ENCODE results near the gene TGFA. TPM values are rescaled to one million over a fixed set of nuclear protein-coding genes. Genes with fewer than 3 reads are reported as not detected.

Gene TGFA
- total RNA-seq, 2 donors from 2014 or later = 13.5 to 18.5 TPM

- intact Hi-C loops (cut with DNase I) = no loop called here
- no peaks in the 10 kb centered on the region for H3K4me1 ChIP-seq
- H3K4me3 ChIP-seq = no peak overlapping the region
- H3K27ac ChIP-seq = no peak overlapping the region
- TF ChIP-seq CTCF (IDR thresholded peaks at IDR 0.05) = no peak
- DNase-seq (no peak), ATAC-seq (no peak)
- no peaks in the 10 kb centered on the region for H3K9me3 ChIP-seq
- H3K27me3 ChIP-seq = no peaks in the 10 kb centered on the region
- H3K36me3 ChIP-seq (replicated peaks in 1 of 2; ENCODE audit: insufficient read depth in 1 of 2, low read depth in 2 of 2) = no peaks in the 10 kb centered on the region
- 26 to 41% methylated on average over 4 of the region's 4 CpGs for whole genome bisulfite sequencing, 2 donors
These were observed 121.8 kb downstream of the TGFA start for GRCh38 chr2:70431716-70432347.

GRCh38 chr2:70426341-70426740 is 127.3 kb downstream of the TGFA start:
- TF ChIP-seq POLR2A (IDR thresholded peaks at IDR 0.05) (no peak), CTCF (IDR thresholded peaks at IDR 0.05) (no peak)
- no peak overlapping the region for H3K4me3 ChIP-seq
- no peaks in the 10 kb centered on the region for H3K36me3 ChIP-seq (replicated peaks in 1 of 2; ENCODE audit: insufficient read depth in 1 of 2, low read depth in 2 of 2)
- H3K9me3 ChIP-seq = no peaks in the 10 kb centered on the region
- H3K4me1 ChIP-seq = no peaks in the 10 kb centered on the region
- no peaks in the 10 kb centered on the region for H3K27me3 ChIP-seq
- no peak overlapping the region for H3K27ac ChIP-seq
- DNase-seq = no peak
- intact Hi-C loops (cut with DNase I) = no loop called here
- no peak for ATAC-seq
- 92 to 100% methylated on average over 2 of the region's 2 CpGs for WGBS, 2 donors

GRCh38 chr2:70425682-70426301 is 127.8 kb downstream of the TGFA start:
- no peak for ATAC-seq
- no peak overlapping the region for H3K27ac ChIP-seq
- no peak overlapping the region for H3K4me3 ChIP-seq
- H3K9me3 ChIP-seq = no peaks in the 10 kb centered on the region
- DNase-seq = no peak
- intact Hi-C loops (cut with DNase I) = no loop called here
- no peak for TF ChIP-seq POLR2A (IDR thresholded peaks at IDR 0.05)
- no peak for TF ChIP-seq CTCF (IDR thresholded peaks at IDR 0.05)
- H3K27me3 ChIP-seq = no peaks in the 10 kb centered on the region
- 61 to 66% methylated on average over 3 to 7 of the region's 7 CpGs for WGBS, 2 donors
- H3K36me3 ChIP-seq (replicated peaks in 1 of 2; ENCODE audit: insufficient read depth in 1 of 2, low read depth in 2 of 2) = no peaks in the 10 kb centered on the region
- H3K4me1 ChIP-seq = no peaks in the 10 kb centered on the region

- TF ChIP-seq POLR2A (IDR thresholded peaks at IDR 0.05) (no peak), CTCF (IDR thresholded peaks at IDR 0.05) (no peak)
- Histone ChIP-seq H3K36me3 (replicated peaks in 1 of 2; ENCODE audit: insufficient read depth in 1 of 2, low read depth in 2 of 2) (no peaks in the 10 kb centered on the region), H3K9me3 (no peaks in the 10 kb centered on the region), H3K4me1 (peaks cover 6% of the 10 kb centered on the region), H3K4me3 (no peak overlapping the region), H3K27ac (no peak overlapping the region), H3K27me3 (no peaks in the 10 kb centered on the region)
- 66% methylated on average over 8 of the region's 8 CpGs for WGBS, 2 donors
- intact Hi-C loops (cut with DNase I) = no loop called here
- DNase-seq (no peak), ATAC-seq (no peak)
These were observed 132.9 kb downstream of the TGFA start for GRCh38 chr2:70420740-70421139.

GRCh38 chr2:70420143-70420542 is 133.5 kb downstream of the TGFA start:
- Histone ChIP-seq H3K27me3 (no peaks in the 10 kb centered on the region), H3K4me3 (no peak overlapping the region), H3K9me3 (no peaks in the 10 kb centered on the region), H3K36me3 (replicated peaks in 1 of 2; ENCODE audit: insufficient read depth in 1 of 2, low read depth in 2 of 2) (no peaks in the 10 kb centered on the region), H3K4me1 (peaks cover 6% of the 10 kb centered on the region), H3K27ac (no peak overlapping the region)
- TF ChIP-seq CTCF (IDR thresholded peaks at IDR 0.05) (no peak), POLR2A (IDR thresholded peaks at IDR 0.05) (no peak)
- ATAC-seq = no peak
- 75 to 76% methylated on average over 4 of the region's 4 CpGs for WGBS, 2 donors
- intact Hi-C loops (cut with DNase I) = no loop called here
- DNase-seq = no peak

Data from body of pancreas (tissue), 4 donors.